ENCODE results near the gene KRTAP4-8.
"Not testable (repeated sequence)": the region's sequence is repeated elsewhere in the genome, so short reads cannot be mapped to it uniquely, and the experiment has no call there.

Gene KRTAP4-8

DNA sequence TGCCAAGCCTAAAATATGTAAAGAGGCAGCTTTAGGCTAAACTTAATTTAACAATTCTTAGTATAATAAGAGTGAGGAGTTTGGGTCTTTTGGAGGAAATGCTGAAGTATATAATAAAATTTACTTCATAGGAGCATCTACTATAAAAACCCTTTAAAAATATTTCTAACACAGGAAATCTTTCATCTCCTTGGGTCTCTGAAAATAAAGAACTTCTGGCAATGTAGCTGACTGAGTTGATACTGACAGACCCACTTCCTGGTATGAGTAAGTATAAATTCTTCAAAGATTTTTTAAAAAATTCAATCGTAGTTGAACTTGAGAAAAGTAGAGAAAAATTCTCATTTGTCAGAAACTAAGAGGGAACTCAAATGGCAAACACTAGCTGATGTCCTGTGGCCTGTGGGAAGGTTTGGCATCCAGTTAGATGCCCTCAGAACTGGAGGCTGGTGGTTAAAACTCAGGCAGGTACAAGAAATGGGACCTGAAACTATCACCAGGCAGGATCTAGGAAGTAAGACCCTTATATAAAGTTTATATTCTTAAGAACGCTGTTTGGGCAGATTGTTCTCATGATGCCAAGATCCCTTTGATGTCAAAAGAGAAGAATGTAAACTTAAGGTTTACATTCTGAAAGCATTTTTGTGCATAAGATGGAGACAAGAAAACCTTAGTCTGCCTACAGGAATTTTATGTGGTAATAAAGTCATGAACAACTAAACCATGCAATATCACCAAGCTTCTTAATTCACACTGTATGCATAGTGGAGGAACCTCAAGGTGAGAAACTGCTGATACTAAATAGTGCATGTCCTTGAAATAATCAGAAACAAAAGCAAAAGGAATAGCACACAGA, 36.2 kb upstream of the KRTAP4-8 start:
- no peak overlapping the region for H3K4me3 ChIP-seq (ENCODE audit: low read depth, low read length)
- CTCF ChIA-PET = interaction anchor here (1.0 to 1.6 kb wide), 2 partner anchors 188 to 415 kb away, joined by 3 to 6 read pairs; no protein-coding TSS in a partner anchor
- no peak for DNase-seq (ENCODE audit: low read depth, low spot score)
- TF ChIP-seq, protein P1, sequence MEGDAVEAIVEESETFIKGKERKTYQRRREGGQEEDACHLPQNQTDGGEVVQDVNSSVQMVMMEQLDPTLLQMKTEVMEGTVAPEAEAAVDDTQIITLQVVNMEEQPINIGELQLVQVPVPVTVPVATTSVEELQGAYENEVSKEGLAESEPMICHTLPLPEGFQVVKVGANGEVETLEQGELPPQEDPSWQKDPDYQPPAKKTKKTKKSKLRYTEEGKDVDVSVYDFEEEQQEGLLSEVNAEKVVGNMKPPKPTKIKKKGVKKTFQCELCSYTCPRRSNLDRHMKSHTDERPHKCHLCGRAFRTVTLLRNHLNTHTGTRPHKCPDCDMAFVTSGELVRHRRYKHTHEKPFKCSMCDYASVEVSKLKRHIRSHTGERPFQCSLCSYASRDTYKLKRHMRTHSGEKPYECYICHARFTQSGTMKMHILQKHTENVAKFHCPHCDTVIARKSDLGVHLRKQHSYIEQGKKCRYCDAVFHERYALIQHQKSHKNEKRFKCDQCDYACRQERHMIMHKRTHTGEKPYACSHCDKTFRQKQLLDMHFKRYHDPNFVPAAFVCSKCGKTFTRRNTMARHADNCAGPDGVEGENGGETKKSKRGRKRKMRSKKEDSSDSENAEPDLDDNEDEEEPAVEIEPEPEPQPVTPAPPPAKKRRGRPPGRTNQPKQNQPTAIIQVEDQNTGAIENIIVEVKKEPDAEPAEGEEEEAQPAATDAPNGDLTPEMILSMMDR (IDR thresholded peaks at IDR 0.05; ENCODE audit: insufficient read depth, low read length, missing control alignments) = no peak
- POLR2A ChIA-PET = interaction anchor here (0.9 kb wide), 1 partner anchor 181 kb away, joined by 3 read pairs; no protein-coding TSS in a partner anchor

DNA sequence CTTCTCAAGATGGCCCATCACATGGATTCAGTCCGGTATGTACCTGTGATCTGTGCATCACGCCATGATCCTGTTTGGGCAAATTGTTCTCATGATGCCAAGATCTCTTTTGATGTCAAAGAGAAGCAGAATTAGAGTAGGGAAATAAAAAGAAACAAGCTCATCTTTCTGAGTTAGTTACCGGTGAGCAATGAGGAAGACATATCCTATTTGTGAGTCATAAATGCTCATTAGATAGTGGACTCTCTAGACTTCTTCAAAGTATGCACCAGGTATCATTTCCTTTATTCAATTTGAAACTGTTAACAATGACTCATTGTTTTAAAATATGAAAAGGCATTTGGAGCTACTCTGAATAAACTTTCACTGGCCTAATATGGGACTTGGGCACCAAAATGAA, 34.0 kb upstream of the KRTAP4-8 start:
- ChIA-PET POLR2A (interaction anchor here (0.6 kb wide), 1 partner anchor 10 kb away, joined by 3 read pairs; no protein-coding TSS in a partner anchor), CTCF (no interaction called here)
- TF ChIP-seq, protein P1 (IDR thresholded peaks at IDR 0.05; ENCODE audit: insufficient read depth, low read length, missing control alignments) = no peak
- no peak overlapping the region for H3K4me3 ChIP-seq (ENCODE audit: low read depth, low read length)
- no peak for DNase-seq (ENCODE audit: low read depth, low spot score)

DNA sequence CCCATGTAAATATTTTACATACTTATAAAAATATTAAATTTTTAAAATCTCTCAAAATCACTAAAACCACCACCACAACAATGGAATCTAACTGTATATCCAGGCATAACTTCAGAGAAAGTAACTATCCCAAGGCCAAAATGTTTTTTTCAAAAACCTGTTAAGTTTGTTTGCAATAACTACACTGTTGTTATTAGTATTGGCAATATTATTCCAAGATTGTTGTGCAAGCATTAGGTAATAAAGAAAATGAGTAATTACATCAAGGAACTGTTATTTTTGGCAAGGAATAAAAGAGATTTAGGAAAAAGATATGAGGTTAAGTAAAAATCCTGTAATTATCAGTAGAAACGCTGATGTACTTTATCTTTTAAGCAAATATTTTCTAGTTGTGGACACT, 29.4 kb upstream of the KRTAP4-8 start:
- DNase-seq (ENCODE audit: low read depth, low spot score) = no peak
- POLR2A ChIA-PET = no interaction called here
- CTCF ChIA-PET = no interaction called here
- no peak overlapping the region for H3K4me3 ChIP-seq (ENCODE audit: low read depth, low read length)
- TF ChIP-seq, protein P1 (IDR thresholded peaks at IDR 0.05; ENCODE audit: insufficient read depth, low read length, missing control alignments) = no peak

DNA sequence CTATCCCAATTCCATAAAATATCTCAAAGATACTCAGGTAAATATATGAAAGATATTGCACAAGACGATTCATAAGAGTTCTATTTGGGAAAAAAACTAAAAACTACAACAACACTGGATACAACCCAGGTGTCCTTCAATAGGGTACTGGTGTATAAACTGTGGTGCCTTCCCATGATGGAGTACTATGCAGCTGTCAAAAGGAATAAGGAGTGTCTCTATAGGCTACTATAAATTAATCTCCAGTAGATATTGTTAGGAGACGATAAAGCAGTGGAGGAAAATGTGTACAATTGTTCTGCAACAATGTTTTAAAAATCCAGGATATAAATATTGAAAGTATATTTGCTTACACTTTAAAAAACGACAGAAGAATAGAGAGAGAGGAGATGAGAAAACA, 28.5 kb upstream of the KRTAP4-8 start:
- no peak for DNase-seq (ENCODE audit: low read depth, low spot score)
- no peak overlapping the region for H3K4me3 ChIP-seq (ENCODE audit: low read depth, low read length)
- POLR2A ChIA-PET = no interaction called here
- TF ChIP-seq, protein P1 (IDR thresholded peaks at IDR 0.05; ENCODE audit: insufficient read depth, low read length, missing control alignments) = no peak
- CTCF ChIA-PET = no interaction called here

DNA sequence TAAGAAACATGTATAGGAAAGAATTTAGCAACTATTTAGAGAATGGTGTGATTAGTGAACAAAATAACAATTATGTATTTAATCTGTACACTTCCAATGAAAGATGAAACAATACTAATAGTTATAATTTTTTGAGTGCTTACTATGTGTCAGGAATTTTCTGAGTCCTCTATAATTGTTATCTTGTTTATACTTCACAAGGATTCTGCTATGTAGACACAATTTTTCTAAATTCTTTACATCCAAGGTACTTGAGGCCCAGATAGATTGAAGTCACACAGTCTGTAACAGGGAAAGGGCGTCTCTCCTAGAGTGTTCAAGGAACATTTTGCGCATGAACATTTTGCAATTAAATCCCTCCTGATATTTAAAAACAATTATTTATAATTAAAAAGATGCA, 27.1 kb upstream of the KRTAP4-8 start:
- POLR2A ChIA-PET = no interaction called here
- CTCF ChIA-PET = interaction anchor here (1.0 to 1.3 kb wide), 2 partner anchors 16 to 424 kb away, joined by 3 to 5 read pairs; no protein-coding TSS in a partner anchor
- H3K4me3 ChIP-seq (ENCODE audit: low read depth, low read length) = no peak overlapping the region
- TF ChIP-seq, protein P1 (IDR thresholded peaks at IDR 0.05; ENCODE audit: insufficient read depth, low read length, missing control alignments) = no peak
- DNase-seq (ENCODE audit: low read depth, low spot score) = no peak

DNA sequence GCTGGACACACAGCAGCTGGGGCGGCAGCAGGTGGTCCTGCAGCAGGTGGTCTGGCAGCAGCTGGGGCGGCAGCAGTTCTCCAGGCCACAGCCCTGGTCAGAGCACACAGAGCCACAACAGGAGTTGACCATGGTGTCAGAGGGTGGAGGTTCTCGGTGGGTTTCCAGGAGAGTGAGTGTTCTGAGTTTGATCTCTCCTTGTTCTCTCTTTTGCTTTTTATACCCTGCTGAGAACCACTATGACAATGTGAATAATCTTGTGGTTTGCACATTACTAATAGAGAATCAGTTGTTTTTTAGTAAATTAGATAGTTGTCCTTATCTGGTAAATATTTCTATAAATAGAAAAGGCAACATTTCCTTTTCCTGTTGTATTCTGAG, 26.0 kb upstream of the KRTAP4-8 start, which contains the start of gene KRTAP4-12:
KRTAP4-12 (minus strand) TSS at position 192 of the 381 bp plus-strand sequence; CDS start at position 132, 60 bp downstream.
- POLR2A ChIA-PET; DNase-seq (ENCODE audit: low read depth, low spot score); H3K4me3 ChIP-seq (ENCODE audit: low read depth, low read length): not testable (repeated sequence)
- CTCF ChIA-PET = interaction anchor here (1.0 to 1.3 kb wide), 2 partner anchors 17 to 425 kb away, joined by 3 to 5 read pairs; no protein-coding TSS in a partner anchor

DNA sequence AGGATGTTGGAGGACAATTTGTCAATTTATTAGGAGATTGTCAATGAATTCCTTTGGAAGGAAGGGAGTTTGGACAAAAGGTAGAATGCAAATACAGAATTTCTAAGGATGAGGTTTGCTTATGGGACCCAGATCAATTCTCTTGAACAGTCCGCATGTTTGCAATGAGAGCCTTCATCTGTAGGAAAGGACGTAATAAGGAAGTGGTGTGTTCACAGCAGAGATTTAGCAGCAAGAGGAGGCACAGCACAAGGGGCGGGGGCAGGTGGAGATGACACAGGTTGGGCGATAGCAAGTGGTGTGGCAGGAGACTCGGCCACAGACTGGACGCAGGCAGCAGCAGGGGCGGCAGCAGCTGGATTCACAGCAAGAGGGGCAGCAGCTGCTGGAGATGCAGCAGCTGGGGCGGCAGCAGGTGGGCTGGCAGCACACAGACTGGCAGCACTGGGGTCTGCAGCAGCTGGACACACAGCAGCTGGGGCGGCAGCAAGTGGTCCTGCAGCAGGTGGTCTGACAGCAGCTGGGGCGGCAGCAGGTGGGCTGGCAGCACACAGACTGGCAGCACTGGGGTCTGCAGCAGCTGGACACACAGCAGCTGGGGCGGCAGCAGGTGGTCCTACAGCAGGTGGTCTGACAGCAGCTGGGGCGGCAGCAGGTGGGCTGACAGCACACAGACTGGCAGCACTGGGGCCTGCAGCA, 25.5 kb upstream of the KRTAP4-8 start:
- H3K4me3 ChIP-seq (ENCODE audit: low read depth, low read length); POLR2A ChIA-PET; DNase-seq (ENCODE audit: low read depth, low spot score): not testable (repeated sequence)
- CTCF ChIA-PET = interaction anchor here (1.3 kb wide), 1 partner anchor 426 kb away, joined by 5 read pairs; no protein-coding TSS in a partner anchor

All from AG04449 (cell line).